GM21529 (cell line): ENCODE measurements around the gene POLRMT.
"Not testable (repeated sequence)": the region's sequence is repeated elsewhere in the genome, so short reads cannot be mapped to it uniquely, and the experiment has no call there.

Experiments used
- ATAC-seq: cut with Tn5 transposase; IDR thresholded peaks from one replicate; pipeline ENCODE4 v1.9.1; 2021; ENCODE audit not compliant: unreplicated experiment

The POLRMT gene

DNA sequence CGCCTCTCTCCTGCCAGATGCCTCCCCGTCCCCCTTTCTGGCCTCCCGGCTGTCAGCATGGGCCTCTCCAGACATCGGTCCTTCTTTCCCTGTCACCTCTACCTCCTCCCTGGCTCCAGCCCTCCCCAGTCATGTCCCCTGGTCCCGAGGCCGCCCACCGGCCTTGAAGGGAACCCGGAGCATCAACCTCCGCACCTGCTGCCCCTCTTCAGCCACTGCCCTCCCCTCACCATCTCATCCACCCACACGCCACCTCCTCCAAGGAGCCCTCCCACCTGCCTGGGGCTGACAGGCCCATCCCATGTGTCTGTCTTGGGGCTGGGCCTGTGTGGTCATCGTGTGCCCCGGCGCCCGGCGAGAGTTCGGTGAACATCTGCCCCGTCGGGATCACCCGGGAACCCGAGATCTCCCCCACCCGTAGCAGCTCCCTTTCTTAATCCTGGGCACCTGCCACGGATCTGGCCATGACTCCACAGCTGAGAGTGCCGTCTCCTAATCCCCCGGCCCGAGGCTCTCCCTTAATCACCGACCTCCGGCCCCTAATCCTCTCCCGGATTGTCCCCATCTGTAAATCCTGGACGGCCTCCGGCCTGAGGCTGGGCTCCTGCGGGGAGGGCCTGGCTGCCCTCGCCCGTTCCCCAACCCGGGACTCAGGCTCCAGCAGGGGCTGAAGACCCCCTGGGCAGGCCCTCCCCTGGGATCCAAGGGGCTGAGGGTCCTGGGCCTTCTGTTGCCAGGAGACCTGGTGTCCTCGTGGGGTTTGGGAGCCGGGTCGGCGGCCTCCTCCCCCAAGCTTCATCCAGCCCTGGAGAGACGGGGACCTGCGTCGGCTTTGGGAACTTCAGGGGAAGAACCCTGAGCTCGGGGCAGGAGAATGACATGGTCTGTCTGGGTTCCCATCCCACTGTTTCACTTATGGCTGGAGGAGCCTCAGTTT lies 37.7 kb downstream of the POLRMT start:
- no peak for ATAC-seq

DNA sequence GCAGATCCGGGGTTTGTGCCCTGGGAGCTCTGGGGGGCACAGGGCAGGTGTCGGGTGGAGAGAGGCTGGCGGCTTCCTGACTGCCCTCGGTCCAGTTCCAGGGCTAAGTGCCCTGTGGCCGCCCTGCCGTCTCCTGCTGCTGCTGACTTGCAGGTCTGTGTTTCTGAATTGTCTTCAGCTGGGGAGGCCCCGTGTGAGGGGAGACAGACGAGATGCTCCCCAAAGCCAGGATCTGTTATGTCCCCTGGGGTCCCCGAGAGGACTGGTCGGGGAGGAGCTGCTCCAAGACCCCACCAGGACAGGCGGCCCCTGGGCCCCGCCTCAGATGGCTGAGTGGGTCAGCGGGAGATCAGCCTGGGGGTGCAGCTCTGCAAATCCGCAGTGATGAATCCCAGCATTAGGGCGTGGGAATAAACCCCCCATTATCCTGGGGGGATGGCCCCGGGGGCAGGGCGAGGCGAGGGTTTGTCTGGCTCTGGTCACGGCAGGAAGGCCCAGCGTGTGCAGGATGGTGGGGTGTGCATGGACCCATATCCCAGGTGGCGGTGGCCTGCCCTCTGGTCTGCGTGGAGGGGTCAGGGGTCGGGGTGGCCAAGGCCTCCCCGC lies 39.0 kb downstream of the POLRMT start:
- no peak for ATAC-seq

DNA sequence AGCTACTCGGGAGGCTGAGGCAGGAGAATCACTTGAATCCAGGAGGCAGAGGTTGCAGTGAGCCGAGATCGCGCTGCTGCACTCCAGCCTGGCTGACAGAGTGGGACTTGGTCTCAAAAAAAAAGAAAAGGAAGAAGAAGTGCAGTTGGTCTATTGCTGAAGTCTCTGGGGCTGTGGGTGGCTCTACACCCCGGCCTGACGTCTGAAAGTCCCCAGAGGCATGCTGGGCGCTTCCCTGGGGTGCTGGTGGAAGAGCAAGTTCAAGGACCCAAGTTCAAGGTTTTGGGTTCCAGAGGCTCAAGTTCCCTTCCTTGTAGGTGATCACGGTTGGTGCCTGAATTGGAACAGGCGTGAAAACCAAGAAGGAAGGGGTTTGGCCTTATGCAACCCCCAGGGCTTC lies 39.8 kb downstream of the POLRMT start:
- no peak for ATAC-seq

DNA sequence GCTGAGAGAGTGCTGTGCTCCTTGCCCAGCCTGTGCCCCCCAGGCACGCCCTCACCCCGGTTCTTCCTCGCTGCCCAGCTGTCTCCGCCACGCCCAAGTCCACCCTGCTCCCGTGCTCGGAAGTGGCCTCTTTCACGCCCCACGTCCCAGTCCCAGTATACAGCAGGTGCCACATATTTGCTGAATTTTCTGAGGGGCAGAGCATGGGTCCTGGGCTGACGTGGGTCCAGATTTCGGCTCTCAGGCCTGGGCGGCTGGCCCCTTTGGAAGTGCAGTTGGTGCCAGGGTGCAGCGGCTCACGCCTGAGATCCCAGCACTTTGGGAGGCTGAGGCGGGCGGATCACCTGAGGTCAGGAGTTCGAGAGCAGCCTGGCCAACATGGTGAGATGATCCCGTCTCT lies 40.3 kb downstream of the POLRMT start:
- ATAC-seq, result no peak

DNA sequence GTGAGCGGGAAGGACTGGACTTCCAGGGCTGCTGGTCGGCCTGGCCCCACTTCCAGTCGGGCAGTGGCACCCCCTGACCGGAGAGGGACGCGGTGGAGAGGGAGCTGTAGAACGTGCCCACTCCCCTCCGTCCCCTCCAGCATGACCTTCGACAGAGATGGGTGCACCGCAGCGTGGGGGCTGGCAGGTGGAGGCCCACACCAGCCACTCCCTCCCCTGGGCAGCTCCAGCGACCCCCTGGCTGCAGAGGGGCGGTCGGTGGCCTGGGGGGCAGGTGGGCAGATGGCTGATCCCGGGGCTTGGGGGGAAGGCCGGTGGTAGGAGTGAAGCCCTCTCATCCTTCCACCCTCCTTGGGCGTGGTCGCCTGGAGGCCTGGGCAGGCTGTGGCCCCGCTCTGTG lies 41.2 kb downstream of the POLRMT start:
- no peak for ATAC-seq

DNA sequence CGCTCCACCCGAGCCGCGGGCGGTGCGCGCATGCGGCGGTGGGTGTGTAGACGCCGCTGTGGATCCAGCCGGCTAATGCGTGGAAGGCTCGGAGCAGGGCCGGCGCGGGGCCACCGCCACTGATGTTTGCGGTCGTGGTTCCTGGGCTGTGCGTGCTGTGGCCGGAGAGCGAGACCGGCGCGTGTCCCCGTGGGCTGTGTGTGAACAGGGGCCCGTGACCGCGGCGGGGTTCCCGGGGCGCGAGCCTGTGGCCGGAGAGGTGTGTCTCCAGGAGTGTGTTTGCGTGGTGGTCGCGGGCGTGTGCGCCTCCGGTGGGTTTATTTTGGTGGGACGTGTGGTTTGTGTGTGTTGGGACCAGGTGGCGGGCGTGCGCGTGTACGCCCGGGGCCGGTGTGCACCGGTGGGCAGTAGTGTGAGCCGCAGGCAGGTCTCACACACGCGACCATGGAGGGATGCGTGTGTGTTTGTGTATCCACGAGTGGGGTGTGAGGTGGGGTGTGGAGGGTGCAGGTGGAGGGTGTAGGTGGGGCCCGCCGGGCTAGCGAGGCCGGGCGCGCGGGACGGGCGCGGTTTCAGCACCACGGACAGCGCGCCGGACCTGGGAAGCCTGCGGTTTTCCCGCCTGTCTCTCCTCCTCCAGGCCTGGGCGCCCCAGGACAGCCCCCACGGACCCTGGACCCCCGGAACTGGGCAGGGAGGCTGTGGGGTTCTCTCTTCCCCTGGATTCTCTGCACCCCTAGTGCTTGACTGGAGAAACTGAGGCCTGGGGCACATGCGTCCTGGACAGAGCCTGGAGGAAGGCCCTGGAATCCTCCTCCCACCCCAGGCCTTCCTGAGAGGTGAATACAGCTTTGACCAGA lies 42.0 kb downstream of the POLRMT start:
- no peak for ATAC-seq

DNA sequence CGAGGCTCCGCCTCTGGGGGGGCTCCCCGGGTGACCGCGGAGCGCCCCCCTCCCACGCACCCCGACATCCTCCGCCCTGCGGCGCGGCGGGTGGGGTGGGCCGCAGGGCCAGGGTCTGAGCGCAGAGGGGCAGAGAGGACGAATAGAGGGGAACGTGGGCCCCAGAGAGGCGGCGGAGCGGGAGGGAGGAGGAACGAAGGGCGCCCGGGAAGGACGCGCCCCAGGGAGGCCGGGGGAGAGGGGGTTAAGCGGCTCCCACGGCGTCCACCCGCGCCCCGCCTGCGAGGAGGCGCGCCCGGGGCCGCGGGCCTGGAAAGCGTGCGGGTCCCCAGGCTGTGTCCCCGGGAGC lies 42.6 kb downstream of the POLRMT start:
- ATAC-seq, result no peak

DNA sequence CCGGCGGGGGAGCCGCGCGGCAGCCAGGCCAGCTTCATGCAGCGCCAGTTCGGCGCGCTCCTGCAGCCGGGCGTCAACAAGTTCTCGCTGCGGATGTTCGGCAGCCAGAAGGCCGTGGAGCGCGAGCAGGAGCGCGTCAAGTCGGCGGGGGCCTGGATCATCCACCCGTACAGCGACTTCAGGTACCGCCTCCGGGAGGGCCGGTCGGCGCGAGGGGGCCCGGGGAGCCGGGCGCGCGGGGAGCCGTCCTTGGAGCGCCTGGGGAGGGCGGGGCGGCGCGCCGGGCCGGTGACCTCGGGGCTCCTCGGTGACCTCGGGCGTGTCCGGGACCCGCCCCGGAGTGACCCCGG lies 43.0 kb downstream of the POLRMT start:
- no peak for ATAC-seq

DNA sequence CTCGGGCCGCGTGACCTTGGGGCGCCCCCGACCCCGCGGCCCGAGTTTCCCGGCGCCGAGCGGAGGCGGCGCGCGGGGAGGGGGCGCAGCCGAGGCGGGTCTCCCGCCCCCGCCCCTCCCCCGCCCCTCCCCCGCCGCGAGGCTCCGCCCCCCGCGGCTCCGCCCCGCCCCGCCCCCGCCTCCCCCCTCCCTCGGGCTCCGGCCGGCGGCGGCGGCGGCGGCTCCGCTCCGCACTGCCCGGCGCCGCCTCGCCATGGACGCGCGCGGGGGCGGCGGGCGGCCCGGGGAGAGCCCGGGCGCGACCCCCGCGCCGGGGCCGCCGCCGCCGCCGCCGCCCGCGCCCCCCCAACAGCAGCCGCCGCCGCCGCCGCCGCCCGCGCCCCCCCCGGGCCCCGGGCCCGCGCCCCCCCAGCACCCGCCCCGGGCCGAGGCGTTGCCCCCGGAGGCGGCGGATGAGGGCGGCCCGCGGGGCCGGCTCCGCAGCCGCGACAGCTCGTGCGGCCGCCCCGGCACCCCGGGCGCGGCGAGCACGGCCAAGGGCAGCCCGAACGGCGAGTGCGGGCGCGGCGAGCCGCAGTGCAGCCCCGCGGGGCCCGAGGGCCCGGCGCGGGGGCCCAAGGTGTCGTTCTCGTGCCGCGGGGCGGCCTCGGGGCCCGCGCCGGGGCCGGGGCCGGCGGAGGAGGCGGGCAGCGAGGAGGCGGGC lies 43.5 kb downstream of the POLRMT start, which contains the start of gene HCN2:
HCN2 (plus strand) TSS at position 189 of the 703 bp plus-strand sequence; CDS start at position 254, 65 bp downstream.
- ATAC-seq, result no peak

DNA sequence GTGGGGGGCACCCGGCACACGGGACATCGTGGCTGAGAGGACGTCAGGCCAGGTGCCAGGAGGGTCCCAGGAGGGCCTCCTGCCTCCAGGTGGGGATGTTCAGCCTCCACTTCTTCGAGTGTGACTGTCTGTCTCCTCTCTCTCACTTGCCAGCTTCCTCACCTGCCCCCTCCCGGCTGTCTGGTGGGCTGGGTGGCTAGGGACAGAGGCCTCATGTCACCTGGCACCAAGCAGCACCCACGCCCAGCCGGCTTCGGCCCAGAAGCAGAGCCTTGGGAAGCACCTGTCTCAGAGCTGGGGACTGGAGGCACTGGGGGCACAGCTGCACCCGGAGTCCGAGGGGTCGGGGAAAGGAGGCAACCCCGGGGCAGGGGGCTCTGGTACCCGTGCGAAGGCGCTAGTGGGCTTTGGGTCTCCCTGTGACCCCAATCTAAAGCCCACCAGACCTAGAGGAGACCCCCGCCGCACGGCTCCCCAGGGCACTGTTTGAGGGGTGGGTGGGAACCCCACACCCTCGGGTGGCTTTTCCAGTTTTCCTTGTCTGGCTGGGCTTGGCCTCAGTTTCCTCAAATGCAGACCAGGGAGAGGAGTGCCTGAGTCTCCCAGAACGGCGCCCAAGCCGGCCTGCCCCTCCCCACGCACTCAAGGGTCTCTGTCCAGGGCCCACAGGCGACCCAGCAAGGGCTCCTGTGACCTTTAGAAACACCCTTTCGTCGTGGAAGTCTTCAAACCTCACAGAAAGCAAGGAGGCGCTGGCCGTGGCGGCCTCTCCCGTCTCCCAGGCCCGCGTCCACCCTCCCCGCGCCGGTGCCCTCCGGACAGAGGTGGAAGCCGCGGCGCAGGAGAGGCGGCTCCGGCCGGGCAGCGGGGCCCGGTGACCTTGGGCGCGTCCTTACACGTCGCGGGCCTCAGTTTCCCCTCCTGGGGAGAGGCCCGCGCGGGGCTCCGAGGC lies 44.3 kb downstream of the POLRMT start:
- no peak for ATAC-seq

DNA sequence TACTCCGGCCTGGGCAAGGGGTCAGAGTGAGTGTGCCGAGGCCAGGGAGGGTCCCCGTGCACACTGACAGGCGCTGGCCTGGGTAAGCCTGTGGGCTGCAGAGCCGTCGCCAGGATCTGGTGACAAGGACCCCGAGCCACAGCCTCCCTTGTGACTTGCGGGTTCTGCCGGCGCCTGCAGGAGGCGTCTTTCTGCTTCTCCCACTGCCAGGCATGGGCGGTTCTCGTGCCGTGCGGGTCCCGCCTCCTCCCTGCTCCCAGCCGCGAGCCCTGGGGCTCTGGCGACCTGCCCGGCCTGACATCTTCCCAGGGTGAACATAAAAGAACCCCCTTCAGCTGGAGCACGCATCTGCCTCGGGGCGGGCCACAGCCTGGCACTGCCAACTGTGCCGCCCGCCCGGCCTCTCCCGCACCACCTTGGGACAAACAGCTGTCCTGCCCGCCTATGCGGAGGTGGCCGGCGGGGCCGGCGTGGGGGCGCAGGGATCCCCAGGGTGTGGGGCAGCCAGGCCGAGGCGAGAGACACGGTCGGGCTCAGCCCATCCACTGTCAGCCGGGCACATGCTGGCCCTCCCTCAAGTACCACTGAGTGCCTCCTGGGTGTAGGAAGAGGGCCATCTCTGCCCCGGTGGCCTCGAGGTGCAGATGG lies 45.1 kb downstream of the POLRMT start:
- ATAC-seq, result no peak

DNA sequence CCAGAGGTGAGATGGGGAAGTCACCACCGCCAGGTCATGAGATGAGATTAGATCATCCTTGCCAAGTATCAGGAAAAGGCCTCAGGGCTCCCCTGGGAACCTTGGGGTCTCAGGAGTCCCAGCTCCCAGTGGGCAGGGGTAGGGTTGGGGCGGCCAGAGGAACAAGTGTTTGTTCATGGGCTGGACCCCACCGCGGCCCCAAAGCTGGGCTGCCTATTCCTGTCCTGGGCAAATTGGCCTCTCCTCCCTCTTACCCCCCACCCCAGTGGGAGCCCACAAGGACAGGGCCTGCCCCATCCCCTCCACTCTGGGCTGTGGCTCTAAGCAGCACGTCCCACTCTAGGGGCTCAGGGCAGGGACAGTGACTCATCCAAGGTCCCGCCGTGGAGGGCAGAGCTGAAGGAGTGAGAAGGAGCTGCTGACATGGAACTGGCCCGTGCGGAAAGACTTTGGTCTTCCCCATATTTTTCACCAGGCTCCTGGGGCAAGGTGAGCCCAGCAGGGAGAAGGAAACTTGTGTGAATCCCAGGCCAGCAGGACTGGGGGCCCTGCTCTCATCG lies 47.7 kb downstream of the POLRMT start:
- no peak for ATAC-seq

DNA sequence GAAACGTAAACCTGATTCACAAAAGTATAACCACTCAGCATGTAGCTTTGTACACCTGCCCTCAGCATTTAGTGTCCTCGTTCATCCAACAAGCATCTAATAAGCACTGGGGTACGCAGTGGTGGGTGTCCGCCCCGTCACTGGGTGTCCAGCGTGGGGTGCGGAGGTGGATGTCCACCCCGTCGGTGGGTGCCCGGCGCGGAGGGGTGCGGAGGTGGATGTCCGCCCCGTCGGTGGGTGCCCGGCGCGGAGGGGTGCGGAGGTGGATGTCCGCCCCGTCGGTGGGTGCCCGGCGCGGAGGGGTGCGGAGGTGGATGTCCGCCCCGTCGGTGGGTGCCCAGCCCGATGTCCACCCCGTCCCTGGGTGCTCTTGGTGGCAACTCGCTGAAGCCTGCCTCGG lies 48.2 kb downstream of the POLRMT start:
- not testable (repeated sequence) for ATAC-seq

DNA sequence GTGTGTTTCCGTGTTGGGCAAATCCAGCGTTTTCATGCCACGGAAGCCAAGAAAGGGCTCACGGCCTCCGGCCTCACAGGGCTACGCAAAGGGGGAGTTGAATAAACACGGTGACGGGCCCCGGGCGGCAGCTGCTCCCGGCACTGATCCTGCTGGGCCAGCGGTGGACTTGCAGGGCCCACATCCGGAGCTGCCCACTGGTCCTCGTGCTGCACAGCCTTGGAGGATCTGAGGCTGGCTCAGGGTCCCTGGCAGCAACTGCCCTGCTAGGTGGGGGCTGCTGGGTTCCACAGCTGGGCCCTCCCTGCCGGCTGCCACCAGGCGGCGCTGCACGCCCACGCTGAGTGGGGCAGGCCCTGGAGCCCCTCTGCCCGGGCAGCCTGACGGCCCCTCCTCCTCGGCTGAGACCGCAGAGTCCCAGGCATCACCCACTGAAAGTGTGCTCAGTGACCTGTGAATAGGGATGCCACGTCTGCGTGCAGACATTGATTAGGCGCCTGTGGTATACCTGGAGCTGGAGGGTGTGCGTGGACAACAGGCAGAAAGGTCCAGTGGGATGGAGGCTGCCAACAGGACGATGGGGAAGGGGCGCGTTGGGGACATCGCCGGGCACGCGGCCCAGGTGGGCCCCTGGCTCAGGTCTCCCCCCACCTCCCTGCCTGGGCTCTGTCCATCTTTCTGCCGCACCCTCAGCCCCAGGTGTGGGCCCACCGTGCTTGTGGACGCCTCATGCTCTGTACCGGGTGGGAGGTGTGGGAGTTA lies 48.9 kb downstream of the POLRMT start:
- no peak for ATAC-seq

DNA sequence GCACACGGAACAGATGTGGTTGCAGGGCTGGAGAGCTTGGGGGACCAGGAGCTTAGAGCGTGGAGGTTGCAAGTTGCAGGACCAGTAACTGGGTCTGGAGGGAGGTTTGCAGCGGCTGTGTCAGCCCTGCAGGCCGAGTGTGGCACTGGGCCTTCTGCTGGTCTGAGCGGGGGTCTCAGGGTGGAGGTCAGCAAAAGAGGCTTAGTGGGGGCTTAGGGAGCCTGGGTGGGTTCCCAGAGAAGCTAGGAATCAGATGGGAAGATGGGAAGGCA lies 49.4 kb downstream of the POLRMT start:
- ATAC-seq, result no peak

DNA sequence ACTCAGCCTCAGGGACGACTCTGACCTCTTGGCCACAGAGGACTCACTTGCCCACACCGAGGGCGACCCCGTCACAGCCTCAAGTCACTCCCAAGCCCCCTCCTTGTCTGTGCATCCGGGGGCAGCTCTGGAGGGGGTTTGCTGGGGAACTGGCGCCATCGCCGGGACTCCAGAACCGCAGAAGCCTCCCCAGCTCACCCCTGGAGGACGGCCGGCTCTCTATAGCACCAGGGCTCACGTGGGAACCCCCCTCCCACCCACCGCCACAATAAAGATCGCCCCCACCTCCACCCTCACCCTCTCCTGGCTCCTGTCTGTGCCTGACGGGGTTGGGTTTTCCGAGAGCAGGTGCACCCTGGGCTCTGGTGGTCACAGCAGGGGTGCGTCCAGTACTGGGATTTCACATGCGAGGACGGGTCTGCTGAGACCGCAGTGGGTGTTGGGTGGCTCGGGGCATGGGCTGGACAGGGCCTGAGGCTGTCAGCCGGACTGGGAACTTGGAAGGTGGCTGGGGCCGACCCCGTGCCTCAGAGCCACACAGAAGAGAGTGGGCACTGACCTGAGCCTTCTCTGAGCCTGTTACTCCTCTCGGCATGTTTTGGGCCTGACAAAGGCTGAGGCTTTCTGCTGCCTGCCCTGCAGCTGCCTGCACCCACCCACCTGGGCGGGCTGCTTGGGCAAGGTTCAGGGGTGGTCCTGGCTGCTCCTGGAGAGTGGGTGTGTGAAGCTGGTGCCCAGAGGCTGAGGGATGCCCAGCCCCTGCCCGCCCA lies 50.0 kb downstream of the POLRMT start:
- ATAC-seq, result no peak

DNA sequence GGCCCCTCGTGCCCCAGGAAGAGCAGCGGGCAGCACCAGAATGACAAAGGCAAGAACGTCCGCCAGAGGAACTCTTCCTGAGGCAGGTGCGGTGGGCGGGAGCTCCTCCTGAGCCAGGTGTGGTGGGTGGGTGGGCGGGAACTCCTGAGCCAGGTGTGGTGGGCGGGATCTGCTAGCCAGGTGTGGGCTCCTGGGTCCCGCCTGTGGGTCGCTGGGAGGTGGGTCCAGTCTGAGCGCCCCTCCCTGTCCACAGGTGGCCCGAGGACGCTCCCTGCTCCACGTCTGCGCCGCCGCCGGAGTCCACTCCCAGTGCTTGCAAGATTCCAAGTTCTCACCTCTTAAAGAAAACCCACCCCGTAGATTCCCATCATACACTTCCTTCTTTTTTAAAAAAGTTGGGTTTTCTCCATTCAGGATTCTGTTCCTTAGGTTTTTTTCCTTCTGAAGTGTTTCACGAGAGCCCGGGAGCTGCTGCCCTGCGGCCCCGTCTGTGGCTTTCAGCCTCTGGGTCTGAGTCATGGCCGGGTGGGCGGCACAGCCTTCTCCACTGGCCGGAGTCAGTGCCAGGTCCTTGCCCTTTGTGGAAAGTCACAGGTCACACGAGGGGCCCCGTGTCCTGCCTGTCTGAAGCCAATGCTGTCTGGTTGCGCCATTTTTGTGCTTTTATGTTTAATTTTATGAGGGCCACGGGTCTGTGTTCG lies 50.7 kb downstream of the POLRMT start:
- ATAC-seq, result no peak
